HepG2 (cell line): ENCODE results near the gene TUBA1C. TPM values are rescaled to one million over a fixed set of nuclear protein-coding genes. Genes with fewer than 3 reads are reported as not detected.

Source experiments
- ADNP ChIP-seq: sonication (generic); formaldehyde crosslinking; IDR thresholded peaks from 2 replicates; pipeline ENCODE4 v1.4.0; 2020; ENCODE audit warnings: missing genetic modification reagents
- MAF1 ChIP-seq: sonication (generic); formaldehyde crosslinking; IDR thresholded peaks from 2 replicates; pipeline ENCODE4 v1.5.0; 2020; ENCODE audit warnings: missing genetic modification reagents, borderline replicate concordance
- MXD4 ChIP-seq: IDR thresholded peaks from 2 replicates; pipeline ENCODE4 v1.6.1; 2016; ENCODE audit warnings: mild to moderate bottlenecking, missing biosample characterization, missing genetic modification reagents
- NFE2L1 ChIP-seq: sonication (generic); formaldehyde crosslinking; IDR thresholded peaks from 2 replicates; pipeline ENCODE4 v1.4.0; 2020; ENCODE audit warnings: missing genetic modification reagents, mild to moderate bottlenecking, borderline replicate concordance
- RARA ChIP-seq: IDR thresholded peaks from 2 replicates; pipeline ENCODE4 v1.6.1; 2016; ENCODE audit warnings: missing genetic modification reagents, missing compliant biosample characterization
- RELA ChIP-seq: sonication (generic); formaldehyde crosslinking; IDR thresholded peaks from 2 replicates; pipeline ENCODE4 v1.4.0; 2020; ENCODE audit warnings: missing genetic modification reagents
- RFX5 ChIP-seq: IDR thresholded peaks from 2 replicates; pipeline ENCODE4 v1.6.1; 2011; ENCODE audit warnings: low read depth, low read length, improper control_type of control experiment
- SKI ChIP-seq: fragments of 450-650 bp; IDR thresholded peaks from one replicate; pipeline ENCODE4 v1.6.1; 2018; ENCODE audit warnings: mild to moderate bottlenecking; ENCODE audit not compliant: partially characterized antibody
- SOX5 ChIP-seq: IDR thresholded peaks from 2 replicates; pipeline ENCODE4 v1.6.1; 2016; ENCODE audit warnings: borderline replicate concordance
- SP5 ChIP-seq: IDR thresholded peaks from 2 replicates; pipeline ENCODE4 v1.6.1; 2016; ENCODE audit warnings: low read depth, borderline replicate concordance
- TGIF2 ChIP-seq: IDR thresholded peaks from 2 replicates; pipeline ENCODE4 v1.6.1; 2016; ENCODE audit warnings: control low read depth, missing compliant biosample characterization
- ZNF12 ChIP-seq: sonication (generic); formaldehyde crosslinking; IDR thresholded peaks from 2 replicates; pipeline ENCODE4 v1.5.0; 2020; ENCODE audit warnings: missing genetic modification reagents
- ZNF780A ChIP-seq: sonication (generic); formaldehyde crosslinking; IDR thresholded peaks from 2 replicates; pipeline ENCODE4 v1.8.0; 2022; ENCODE audit warnings: mild to moderate bottlenecking, missing genetic modification reagents, moderate library complexity
- ZNF891 ChIP-seq: sonication (generic); formaldehyde crosslinking; IDR thresholded peaks from 2 replicates; pipeline ENCODE4 v1.5.0; 2020; ENCODE audit warnings: mild to moderate bottlenecking, missing genetic modification reagents
- polyA plus RNA-seq, 8 experiments: library from polyadenylated mRNA; depleted of rRNA in 3 of 8; stranded (reverse) in 7 of 8; unstranded in 1 of 8; fragments of >200 nt; fragmentation: Illumina TruSeq in 4 of 8; extraction: Trizol in 4 of 8; gene quantifications; 2 replicates each; pipeline versions ENCODE4 v1.2.1 to v1.2.3, GENCODE V29; 2011 to 2016; ENCODE audit warnings: low read depth in 4 of 8, missing spikeins in 1 of 8, mixed read lengths in 1 of 8; ENCODE audit not compliant: insufficient read depth in 1 of 8
- total RNA-seq, 5 experiments: library from RNA; depleted of rRNA; stranded (reverse); fragments of >200 nt; fragmentation: Illumina TruSeq; extraction: Trizol; gene quantifications; 2 replicates each; pipeline ENCODE4 v1.2.3, GENCODE V29; 2016; ENCODE audit warnings: low read depth in 1 of 5
- TF ChIP-seq, protein P1 (sequence below): sonication (generic); formaldehyde crosslinking; conservative IDR thresholded peaks from 2 replicates; pipeline ENCODE4 v1.4.0; 2020; ENCODE audit warnings: missing genetic modification reagents
- TF ChIP-seq, protein P2 (sequence below): sonication (generic); formaldehyde crosslinking; IDR thresholded peaks from 2 replicates; pipeline ENCODE4 v1.4.0; 2020; ENCODE audit warnings: missing genetic modification reagents
- TF ChIP-seq, protein P3 (sequence below): sonication (generic); formaldehyde crosslinking; IDR thresholded peaks from 2 replicates; pipeline ENCODE4 v1.8.1; 2023; ENCODE audit warnings: mild to moderate bottlenecking, moderate library complexity, missing genetic modification reagents
- TF ChIP-seq, protein P4 (sequence below): sonication (generic); formaldehyde crosslinking; IDR thresholded peaks from 2 replicates; pipeline ENCODE4 v1.5.0; 2020; ENCODE audit warnings: mild to moderate bottlenecking, missing genetic modification reagents
- TF ChIP-seq, protein P5 (sequence below): sonication (generic); formaldehyde crosslinking; IDR thresholded peaks from 2 replicates; pipeline ENCODE4 v1.5.0; 2020; ENCODE audit warnings: missing genetic modification reagents
- TF ChIP-seq, protein P6 (sequence below): sonication (generic); formaldehyde crosslinking; IDR thresholded peaks from 2 replicates; pipeline ENCODE4 v1.4.0; 2020; ENCODE audit warnings: missing genetic modification reagents

The TUBA1C gene
- total and polyA plus RNA-seq, 2 of the 13 experiments (the other 11 are each of a cell fraction or from before 2014, with no cell fraction given) = 693 to 1,075 TPM

DNA sequence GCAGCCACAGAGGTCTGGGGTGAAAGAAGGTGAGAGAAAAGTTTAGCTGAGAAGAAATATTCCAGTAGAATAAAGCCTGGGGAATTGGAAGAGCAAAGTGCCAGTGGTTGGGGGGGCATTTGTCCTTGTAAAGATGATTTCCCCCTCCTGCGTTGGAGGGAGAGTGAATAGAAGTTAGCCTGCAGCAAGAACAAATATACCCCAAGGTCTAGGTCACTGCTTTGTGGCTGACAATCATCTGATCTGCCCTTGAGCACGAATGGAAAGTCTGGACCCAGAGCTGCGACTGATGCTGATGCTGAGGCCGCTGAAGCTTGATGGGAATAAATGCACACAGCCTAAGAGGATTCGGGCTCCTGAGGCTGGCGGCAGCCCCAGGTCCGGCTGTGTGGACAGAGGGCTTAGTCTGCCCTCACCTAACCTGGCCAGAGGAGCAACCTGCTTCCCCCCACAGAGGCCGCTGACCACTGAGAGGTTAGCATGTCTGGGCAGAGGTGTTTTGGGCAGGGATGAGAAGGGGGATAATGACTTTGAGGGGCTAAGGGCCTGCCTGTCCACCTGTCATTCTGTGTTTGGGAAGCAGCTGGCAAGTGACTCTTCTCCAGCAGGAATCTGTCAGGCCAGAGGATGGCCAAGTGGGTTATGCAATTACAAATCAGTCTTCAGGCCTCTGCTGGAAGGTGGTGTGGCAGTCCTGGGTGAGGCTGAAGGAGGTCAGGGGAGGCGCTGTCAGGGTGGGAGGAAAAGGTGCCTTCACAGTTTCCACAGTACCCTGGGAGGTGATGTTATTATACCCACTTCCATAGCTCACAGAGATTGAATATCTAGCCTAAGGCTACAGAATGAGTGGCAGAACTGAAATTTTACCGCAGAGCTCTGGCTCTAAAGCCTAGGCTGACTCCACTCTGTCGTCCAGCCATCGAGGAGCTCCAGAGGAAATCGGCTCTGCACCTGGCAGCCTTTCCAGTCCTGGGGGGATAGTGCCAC, 11.7 kb downstream of the TUBA1C start (continued):
- TF ChIP-seq MAF1 = no peak
- TF ChIP-seq TGIF2 = no peak
- TF ChIP-seq SP5 (CRISPR knock-in tag) = no peak
- TF ChIP-seq, protein P1, sequence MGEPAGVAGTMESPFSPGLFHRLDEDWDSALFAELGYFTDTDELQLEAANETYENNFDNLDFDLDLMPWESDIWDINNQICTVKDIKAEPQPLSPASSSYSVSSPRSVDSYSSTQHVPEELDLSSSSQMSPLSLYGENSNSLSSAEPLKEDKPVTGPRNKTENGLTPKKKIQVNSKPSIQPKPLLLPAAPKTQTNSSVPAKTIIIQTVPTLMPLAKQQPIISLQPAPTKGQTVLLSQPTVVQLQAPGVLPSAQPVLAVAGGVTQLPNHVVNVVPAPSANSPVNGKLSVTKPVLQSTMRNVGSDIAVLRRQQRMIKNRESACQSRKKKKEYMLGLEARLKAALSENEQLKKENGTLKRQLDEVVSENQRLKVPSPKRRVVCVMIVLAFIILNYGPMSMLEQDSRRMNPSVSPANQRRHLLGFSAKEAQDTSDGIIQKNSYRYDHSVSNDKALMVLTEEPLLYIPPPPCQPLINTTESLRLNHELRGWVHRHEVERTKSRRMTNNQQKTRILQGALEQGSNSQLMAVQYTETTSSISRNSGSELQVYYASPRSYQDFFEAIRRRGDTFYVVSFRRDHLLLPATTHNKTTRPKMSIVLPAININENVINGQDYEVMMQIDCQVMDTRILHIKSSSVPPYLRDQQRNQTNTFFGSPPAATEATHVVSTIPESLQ (CRISPR knock-in tag) = no peak
- TF ChIP-seq SKI = peak; percentile 52
- TF ChIP-seq SOX5 (CRISPR knock-in tag) = no peak
- TF ChIP-seq, protein P2, sequence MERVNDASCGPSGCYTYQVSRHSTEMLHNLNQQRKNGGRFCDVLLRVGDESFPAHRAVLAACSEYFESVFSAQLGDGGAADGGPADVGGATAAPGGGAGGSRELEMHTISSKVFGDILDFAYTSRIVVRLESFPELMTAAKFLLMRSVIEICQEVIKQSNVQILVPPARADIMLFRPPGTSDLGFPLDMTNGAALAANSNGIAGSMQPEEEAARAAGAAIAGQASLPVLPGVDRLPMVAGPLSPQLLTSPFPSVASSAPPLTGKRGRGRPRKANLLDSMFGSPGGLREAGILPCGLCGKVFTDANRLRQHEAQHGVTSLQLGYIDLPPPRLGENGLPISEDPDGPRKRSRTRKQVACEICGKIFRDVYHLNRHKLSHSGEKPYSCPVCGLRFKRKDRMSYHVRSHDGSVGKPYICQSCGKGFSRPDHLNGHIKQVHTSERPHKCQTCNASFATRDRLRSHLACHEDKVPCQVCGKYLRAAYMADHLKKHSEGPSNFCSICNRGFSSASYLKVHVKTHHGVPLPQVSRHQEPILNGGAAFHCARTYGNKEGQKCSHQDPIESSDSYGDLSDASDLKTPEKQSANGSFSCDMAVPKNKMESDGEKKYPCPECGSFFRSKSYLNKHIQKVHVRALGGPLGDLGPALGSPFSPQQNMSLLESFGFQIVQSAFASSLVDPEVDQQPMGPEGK (CRISPR knock-in tag) = peak; percentile 45; the same call in 1 of the 2 replicates
- no peak for TF ChIP-seq ADNP
- TF ChIP-seq, protein P3, sequence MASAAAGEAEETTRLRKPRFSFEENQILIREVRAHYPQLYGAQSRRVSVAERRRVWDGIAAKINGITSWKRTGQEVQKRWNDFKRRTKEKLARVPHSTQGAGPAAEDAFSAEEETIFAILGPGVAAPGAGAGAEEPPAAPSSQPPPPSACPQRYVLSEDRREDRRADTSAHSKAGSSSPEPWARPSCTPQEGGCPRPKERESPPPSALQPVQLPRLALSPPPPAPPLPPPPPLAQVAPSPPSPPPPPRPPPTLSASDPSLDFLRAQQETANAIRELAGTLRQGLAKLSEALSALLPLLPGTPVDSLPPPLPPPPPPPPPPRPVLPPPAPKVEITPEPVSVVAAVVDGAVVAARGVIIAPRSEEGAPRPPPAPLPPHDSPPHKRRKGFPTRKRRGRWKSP = no peak
- TF ChIP-seq, protein P4, sequence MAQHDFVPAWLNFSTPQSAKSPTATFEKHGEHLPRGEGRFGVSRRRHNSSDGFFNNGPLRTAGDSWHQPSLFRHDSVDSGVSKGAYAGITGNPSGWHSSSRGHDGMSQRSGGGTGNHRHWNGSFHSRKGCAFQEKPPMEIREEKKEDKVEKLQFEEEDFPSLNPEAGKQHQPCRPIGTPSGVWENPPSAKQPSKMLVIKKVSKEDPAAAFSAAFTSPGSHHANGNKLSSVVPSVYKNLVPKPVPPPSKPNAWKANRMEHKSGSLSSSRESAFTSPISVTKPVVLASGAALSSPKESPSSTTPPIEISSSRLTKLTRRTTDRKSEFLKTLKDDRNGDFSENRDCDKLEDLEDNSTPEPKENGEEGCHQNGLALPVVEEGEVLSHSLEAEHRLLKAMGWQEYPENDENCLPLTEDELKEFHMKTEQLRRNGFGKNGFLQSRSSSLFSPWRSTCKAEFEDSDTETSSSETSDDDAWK (CRISPR knock-in tag) = no peak
- TF ChIP-seq RELA = no peak
- TF ChIP-seq NFE2L1 = no peak
- TF ChIP-seq, protein P5, sequence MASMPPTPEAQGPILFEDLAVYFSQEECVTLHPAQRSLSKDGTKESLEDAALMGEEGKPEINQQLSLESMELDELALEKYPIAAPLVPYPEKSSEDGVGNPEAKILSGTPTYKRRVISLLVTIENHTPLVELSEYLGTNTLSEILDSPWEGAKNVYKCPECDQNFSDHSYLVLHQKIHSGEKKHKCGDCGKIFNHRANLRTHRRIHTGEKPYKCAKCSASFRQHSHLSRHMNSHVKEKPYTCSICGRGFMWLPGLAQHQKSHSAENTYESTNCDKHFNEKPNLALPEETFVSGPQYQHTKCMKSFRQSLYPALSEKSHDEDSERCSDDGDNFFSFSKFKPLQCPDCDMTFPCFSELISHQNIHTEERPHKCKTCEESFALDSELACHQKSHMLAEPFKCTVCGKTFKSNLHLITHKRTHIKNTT (CRISPR knock-in tag) = no peak
- TF ChIP-seq RARA = 0 out of 2 replicates have a peak, but pooled peaks have one; percentile 34
- TF ChIP-seq ZNF12 (CRISPR knock-in tag) = peak; percentile 28; the same call in 1 of the 2 replicates
- TF ChIP-seq MXD4 (CRISPR knock-in tag) = no peak
- TF ChIP-seq RFX5 = no peak
- no peak for TF ChIP-seq ZNF891
- no peak for TF ChIP-seq ZNF780A (CRISPR knock-in tag)
- TF ChIP-seq, protein P6, sequence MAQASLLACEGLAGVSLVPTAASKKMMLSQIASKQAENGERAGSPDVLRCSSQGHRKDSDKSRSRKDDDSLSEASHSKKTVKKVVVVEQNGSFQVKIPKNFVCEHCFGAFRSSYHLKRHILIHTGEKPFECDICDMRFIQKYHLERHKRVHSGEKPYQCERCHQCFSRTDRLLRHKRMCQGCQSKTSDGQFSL (CRISPR knock-in tag) = peak; percentile 61; the same call in 1 of the 2 replicates
